Vagina (tissue), 2 donors: ENCODE data around the gene VPS18.

Experiments
- CTCF ChIP-seq, 3 experiments: fragments of 450-650 bp in 2 of 3; fragments of 200-600 bp in 1 of 3; sonication (generic) in 1 of 3; IDR thresholded peaks; one replicate each; pipeline ENCODE4 v1.5.1; 2017 to 2019; ENCODE audit warnings: antibody characterized with exemption in 3 of 3, mild to moderate bottlenecking in 2 of 3, moderate library complexity in 2 of 3
- POLR2A ChIP-seq, 2 donors: fragments of 450-650 bp; IDR thresholded peaks; one replicate each; pipeline ENCODE4 v1.6.1; 2017; ENCODE audit warnings: antibody characterized with exemption in 2 of 2, mild to moderate bottlenecking in 2 of 2, moderate library complexity in 2 of 2
- POLR2AphosphoS5 ChIP-seq, 2 donors: sonication (generic); formaldehyde crosslinking; IDR thresholded peaks; one replicate each; pipeline ENCODE4 v1.9.0; 2017; ENCODE audit warnings: antibody characterized with exemption in 2 of 2, mild to moderate bottlenecking in 2 of 2, low read depth in 1 of 2; ENCODE audit not compliant: insufficient read depth in 1 of 2

GRCh38 chr15:40886586-40886985 lies 7.7 kb upstream of the VPS18 start:
- TF ChIP-seq CTCF (IDR thresholded peaks at IDR 0.05) (no peak), POLR2A (IDR thresholded peaks at IDR 0.05) (no peak), POLR2AphosphoS5 (IDR thresholded peaks at IDR 0.05; ENCODE audit: insufficient read depth in 1 of 2, low read depth in 1 of 2) (no peak)
